Pancreas (tissue), 10 donors: Measurements from ENCODE around the gene SIGLEC10. TPM values are rescaled to one million over a fixed set of nuclear protein-coding genes. Genes with fewer than 3 reads are reported as not detected.

ENCODE experiments used
- ATAC-seq, 4 donors: fragments of 200-7000 bp; cut with Tn5 transposase; one replicate each; pipeline versions ENCODE4 v1.8.0 to v1.9.1; 2020; ENCODE audit warnings: mild to moderate bottlenecking in 4 of 4, moderate library complexity in 4 of 4
- DNase-seq, 6 donors: peaks; one replicate each; pipeline ENCODE4 v3.0.0-alpha.2; 2020
- FAIRE-seq: peaks from 2 replicates; lab custom pipeline; 2012; peaks lifted over from hg19 to GRCh38; lab: Jason Lieb, UNC
- H3K27ac ChIP-seq, 4 donors: fragments of 200-600 bp; sonication (generic); 1 replicate in 3 of 4; 2 replicates in 1 of 4; pipeline versions ENCODE4 v1.5.0 to v1.8.0; 2020
- H3K27me3 ChIP-seq, 4 donors: fragments of 200-600 bp; one replicate each; pipeline ENCODE4 v1.8.0; 2021
- H3K36me3 ChIP-seq, 3 donors: fragments of 200-600 bp; sonication (generic) in 1 of 3; one replicate each; pipeline versions ENCODE4 v1.5.0 to v1.8.0; 2020 to 2021
- H3K4me1 ChIP-seq, 3 donors: fragments of 200-600 bp; one replicate each; pipeline ENCODE4 v1.8.0; 2021
- H3K4me3 ChIP-seq, 4 donors: fragments of 200-600 bp; sonication (generic) in 2 of 4; one replicate each; pipeline versions ENCODE4 v1.5.0 to v1.8.0; 2020 to 2021
- H3K9me3 ChIP-seq, 4 donors: fragments of 200-600 bp; one replicate each; pipeline ENCODE4 v1.8.0; 2021
- WGBS, 2 donors: extraction: QIAGEN DNeasy Blood & Tissue Kit; methylation state at CpG; one replicate each; pipeline ENCODE4 v1.1.7; 2013; 5-methylcytosine and 5-hydroxymethylcytosine counted together
- intact Hi-C, 3 donors: fragments of 100-400 bp; cut with DNase I; formaldehyde crosslinking; loops; one replicate each; pipeline versions ENCODE4 v1.11.1 to v1.14.2; 2022
- polyA plus RNA-seq, 2 donors: library from polyadenylated mRNA; stranded (reverse); fragments of 200-250 nt; gene quantifications; one replicate each; pipeline ENCODE4 v1.2.3, GENCODE V29; 2013
- total RNA-seq, 6 donors: library from RNA; stranded (reverse); fragmentation: NEBNext Ultra II Directional in 4 of 6; extraction: Animal tissue kit (Norgen Biotek cat#: 25700) in 4 of 6; gene quantifications; one replicate each; pipeline versions ENCODE4 v1.2.1 to v1.2.4, GENCODE V29; 2021 to 2023
- TF ChIP-seq, protein P1 (sequence below), 4 donors: fragments of 200-600 bp; sonication (generic) in 3 of 4; IDR thresholded peaks; one replicate each; pipeline versions ENCODE4 v1.5.0 to v1.8.0; 2021; ENCODE audit warnings: antibody characterized with exemption in 4 of 4
- donor health status: healthy with polysubstance abuse.
- donor health status: DM: no; HTN: no; CAD: no; lungs with moderate emphysema.
- donor health status: DM: no; HTN: no; CAD: no.
- donor health status: control.
- donor health status: control.
- donor health status: Bipolar disorder and iron deficiency.
- donor health status: DM: yes; HTN: yes; CAD: no.
- donor health status: DM: no; HTN: no; CAD: no.
- donor health status: DM: no; HTN: no; CAD: no.
- donor health status: DM: yes; HTN: yes; CAD: no.

SIGLEC10 gene
- total and polyA plus RNA-seq, 8 donors: 0.08 to 10.1 (median 1.7) TPM

DNA sequence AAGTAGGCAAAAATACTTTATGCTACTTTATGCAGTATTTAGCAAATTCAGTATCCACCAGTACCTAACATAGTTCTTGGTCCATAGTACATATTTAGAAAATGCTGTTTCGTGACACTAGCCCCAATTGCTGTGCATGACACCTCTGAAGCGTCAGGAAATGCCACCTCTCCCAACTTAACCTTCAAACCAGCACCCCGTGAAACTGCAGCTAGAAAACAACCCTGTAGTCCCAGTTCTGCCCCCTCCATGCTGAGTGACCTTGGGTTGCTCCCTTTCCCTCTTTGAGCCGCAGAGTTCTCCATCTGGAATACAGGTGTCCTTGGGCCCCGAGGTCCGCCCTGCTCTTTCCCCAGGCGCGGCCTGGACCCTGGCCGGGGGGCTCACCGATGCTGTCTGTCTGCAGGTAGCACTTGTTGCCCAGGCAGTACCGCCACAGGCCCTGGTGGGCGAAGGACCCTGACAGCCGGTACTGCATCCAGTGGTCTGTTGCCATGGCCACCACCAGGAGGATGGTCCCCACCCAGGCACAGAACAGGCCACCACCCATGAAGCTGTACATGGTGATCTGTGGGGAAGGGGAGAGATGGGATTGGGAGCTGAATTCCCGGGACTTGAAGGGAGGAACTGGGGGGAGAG is 30.4 kb downstream of the SIGLEC10 start:
- Histone ChIP-seq H3K36me3 (no peaks in the 10 kb centered on the region), H3K4me3 (no peak overlapping the region), H3K4me1 (no peaks in the 10 kb centered on the region), H3K9me3 (no peaks in the 10 kb centered on the region), H3K27ac (no peak overlapping the region), H3K27me3 (no peaks in the 10 kb centered on the region)
- ATAC-seq: no peak
- FAIRE-seq: no peak
- WGBS, 2 donors: 59 to 67% methylated on average over 14 of the region's 14 CpGs
- TF ChIP-seq, protein P1, sequence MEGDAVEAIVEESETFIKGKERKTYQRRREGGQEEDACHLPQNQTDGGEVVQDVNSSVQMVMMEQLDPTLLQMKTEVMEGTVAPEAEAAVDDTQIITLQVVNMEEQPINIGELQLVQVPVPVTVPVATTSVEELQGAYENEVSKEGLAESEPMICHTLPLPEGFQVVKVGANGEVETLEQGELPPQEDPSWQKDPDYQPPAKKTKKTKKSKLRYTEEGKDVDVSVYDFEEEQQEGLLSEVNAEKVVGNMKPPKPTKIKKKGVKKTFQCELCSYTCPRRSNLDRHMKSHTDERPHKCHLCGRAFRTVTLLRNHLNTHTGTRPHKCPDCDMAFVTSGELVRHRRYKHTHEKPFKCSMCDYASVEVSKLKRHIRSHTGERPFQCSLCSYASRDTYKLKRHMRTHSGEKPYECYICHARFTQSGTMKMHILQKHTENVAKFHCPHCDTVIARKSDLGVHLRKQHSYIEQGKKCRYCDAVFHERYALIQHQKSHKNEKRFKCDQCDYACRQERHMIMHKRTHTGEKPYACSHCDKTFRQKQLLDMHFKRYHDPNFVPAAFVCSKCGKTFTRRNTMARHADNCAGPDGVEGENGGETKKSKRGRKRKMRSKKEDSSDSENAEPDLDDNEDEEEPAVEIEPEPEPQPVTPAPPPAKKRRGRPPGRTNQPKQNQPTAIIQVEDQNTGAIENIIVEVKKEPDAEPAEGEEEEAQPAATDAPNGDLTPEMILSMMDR (IDR thresholded peaks at IDR 0.05): no peak
- peak in 1 of 6 donors; percentile 47 for DNase-seq
- intact Hi-C loops: no loop called here

DNA sequence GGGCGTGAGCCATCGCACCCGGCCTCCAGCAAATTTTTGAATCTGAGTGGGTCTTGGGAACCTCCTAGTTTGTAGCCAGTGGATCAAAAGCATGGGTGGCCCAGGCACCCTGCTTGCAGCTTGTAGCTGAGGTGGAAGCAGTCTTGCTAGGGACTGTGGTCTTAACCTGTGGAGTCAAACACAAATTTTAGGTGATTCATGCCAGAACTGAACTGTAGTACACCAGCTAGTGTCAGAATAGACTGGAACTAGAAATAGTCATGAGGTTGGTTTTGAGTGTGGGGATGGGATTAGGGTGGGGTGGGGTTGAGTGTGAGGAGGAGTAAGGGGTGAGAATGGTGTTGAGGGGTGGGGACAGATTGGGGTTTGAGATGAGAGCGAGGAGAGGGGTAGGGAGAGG is 35.4 kb downstream of the SIGLEC10 start:
- no peaks in the 10 kb centered on the region for H3K27me3 ChIP-seq
- WGBS, 2 donors: 89 to 95% methylated on average over 4 of the region's 4 CpGs
- intact Hi-C loops: no loop called here
- TF ChIP-seq, protein P1 (IDR thresholded peaks at IDR 0.05): no peak
- H3K4me3 ChIP-seq: no peak overlapping the region
- no peaks in the 10 kb centered on the region for H3K4me1 ChIP-seq
- H3K9me3 ChIP-seq: no peaks in the 10 kb centered on the region
- no peak for ATAC-seq
- no peak overlapping the region for H3K27ac ChIP-seq
- DNase-seq: no peak
- no peak for FAIRE-seq
- H3K36me3 ChIP-seq: no peaks in the 10 kb centered on the region

DNA sequence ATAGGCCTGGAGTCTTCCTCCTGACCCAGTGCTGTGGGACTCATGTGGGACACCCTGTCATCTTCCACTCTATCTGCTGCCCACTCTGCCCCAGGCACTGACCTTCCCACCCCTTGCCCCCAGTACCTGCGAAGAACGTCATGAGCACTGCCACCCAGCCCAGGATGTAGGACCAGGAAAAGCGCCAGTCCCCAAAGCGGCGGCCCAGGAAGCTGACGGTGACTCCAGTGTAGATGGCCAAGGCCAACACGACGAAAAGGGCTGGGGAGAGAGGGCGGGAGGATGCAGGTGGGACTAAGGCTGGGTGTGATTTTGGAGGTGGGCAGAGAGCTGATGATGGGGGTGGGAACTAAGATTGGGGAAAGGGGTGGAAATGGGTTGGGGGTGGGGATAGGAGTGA is 37.1 kb downstream of the SIGLEC10 start:
- FAIRE-seq (no peak), ATAC-seq (no peak), DNase-seq (no peak)
- intact Hi-C loops: no loop called here
- Histone ChIP-seq H3K36me3 (no peaks in the 10 kb centered on the region), H3K9me3 (no peaks in the 10 kb centered on the region), H3K27me3 (no peaks in the 10 kb centered on the region), H3K27ac (no peak overlapping the region), H3K4me1 (no peaks in the 10 kb centered on the region), H3K4me3 (no peak overlapping the region)
- WGBS, 2 donors: 80 to 82% methylated on average over 9 of the region's 9 CpGs
- TF ChIP-seq, protein P1 (IDR thresholded peaks at IDR 0.05): no peak

DNA sequence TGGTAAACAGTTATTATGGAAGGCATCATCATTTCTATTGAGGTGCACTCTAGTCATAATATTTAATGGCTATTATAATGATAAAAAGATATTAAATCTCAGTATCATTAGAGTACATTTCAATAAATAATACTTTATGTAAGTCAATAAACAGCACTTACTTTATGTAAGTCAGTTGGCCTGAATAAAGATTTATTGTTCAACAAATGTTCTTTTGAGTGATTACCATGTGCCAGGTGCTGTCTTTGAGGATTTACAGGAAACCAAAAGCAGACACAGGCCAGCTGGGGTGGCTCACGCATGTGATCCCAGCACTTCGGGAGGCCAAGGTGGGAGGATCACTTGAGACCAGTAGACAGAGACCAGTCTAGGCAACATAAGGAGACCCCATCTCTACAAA is 40.0 kb downstream of the SIGLEC10 start:
- no peak overlapping the region for H3K27ac ChIP-seq
- H3K27me3 ChIP-seq: no peaks in the 10 kb centered on the region
- FAIRE-seq: no peak
- ATAC-seq: no peak
- intact Hi-C loops: no loop called here
- H3K36me3 ChIP-seq: no peaks in the 10 kb centered on the region
- no peaks in the 10 kb centered on the region for H3K4me1 ChIP-seq
- H3K4me3 ChIP-seq: no peak overlapping the region
- TF ChIP-seq, protein P1 (IDR thresholded peaks at IDR 0.05): no peak
- WGBS, 2 donors: 75 to 77% methylated on average over 2 of the region's 2 CpGs
- no peaks in the 10 kb centered on the region for H3K9me3 ChIP-seq
- peak in 1 of 6 donors; percentile 16 for DNase-seq

DNA sequence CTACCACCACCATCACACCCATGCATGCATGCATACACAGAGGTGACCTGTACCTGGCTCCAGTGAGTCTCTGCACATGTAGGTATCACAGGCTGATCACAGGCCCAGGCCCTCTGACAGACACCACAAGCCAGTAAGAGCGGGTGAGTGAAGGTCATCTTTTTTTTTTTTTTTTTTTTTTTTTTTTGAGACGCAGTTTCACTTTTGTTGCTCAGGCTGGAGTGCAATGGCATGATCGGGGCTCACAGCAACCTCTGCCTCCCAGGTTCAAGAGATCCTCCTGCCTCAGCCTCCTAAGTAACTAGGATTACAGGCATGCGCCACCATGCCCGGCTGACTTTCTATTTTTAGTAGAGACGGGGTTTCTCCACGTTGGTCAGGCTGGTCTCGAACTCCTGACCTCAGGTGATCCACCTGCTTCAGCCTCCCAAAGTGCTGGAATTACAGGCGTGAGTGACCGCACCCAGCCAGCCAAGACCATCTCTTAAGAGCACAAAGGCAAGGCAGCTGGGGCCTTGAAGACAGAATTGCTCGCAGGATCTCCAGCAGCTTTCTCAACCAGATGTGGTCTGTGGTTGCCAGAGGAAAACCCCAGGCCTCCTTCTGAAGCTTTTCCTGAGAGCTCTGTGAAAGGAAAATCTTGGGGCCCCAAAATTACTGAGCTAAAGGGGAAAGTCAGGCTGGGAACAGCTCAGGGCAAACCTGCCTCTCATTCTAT is 41.8 kb downstream of the SIGLEC10 start:
- no peak overlapping the region for H3K4me3 ChIP-seq
- FAIRE-seq (no peak), DNase-seq (peak in 1 of 6 donors; percentile 15), ATAC-seq (no peak)
- intact Hi-C loops: no loop called here
- H3K4me1 ChIP-seq: no peaks in the 10 kb centered on the region
- TF ChIP-seq, protein P1 (IDR thresholded peaks at IDR 0.05): no peak
- no peaks in the 10 kb centered on the region for H3K27me3 ChIP-seq
- no peak overlapping the region for H3K27ac ChIP-seq
- 69 to 70% methylated on average over 11 of the region's 11 CpGs for WGBS, 2 donors
- no peaks in the 10 kb centered on the region for H3K9me3 ChIP-seq
- no peaks in the 10 kb centered on the region for H3K36me3 ChIP-seq
